Liver (tissue), 3 donors: ENCODE results near the gene DOCK9.

Experiments
- ATF3 ChIP-seq: IDR thresholded peaks from 2 replicates; pipeline ENCODE4 v1.6.1; 2016; ENCODE audit warnings: antibody characterized with exemption
- CTCF ChIP-seq: fragments of 150-350 bp; IDR thresholded peaks from 2 replicates; pipeline ENCODE4 v1.5.1; 2017; ENCODE audit warnings: improper control_type of control experiment, low read depth, low read length; ENCODE audit not compliant: missing input control
- EGR1 ChIP-seq, 2 donors: IDR thresholded peaks; 2 replicates each; pipeline ENCODE4 v1.6.1; 2016 to 2018; ENCODE audit warnings: antibody characterized with exemption in 2 of 2, low read depth in 2 of 2
- FOXA1 ChIP-seq: IDR thresholded peaks from 2 replicates; pipeline ENCODE4 v1.6.1; 2016; ENCODE audit warnings: antibody characterized with exemption
- GABPA ChIP-seq, 2 donors: IDR thresholded peaks in 1 of 2; conservative IDR thresholded peaks in 1 of 2; 2 replicates each; pipeline ENCODE4 v1.6.1; 2016; ENCODE audit warnings: antibody characterized with exemption in 2 of 2, mild to moderate bottlenecking in 1 of 2, moderate library complexity in 1 of 2
- MAX ChIP-seq: IDR thresholded peaks from 2 replicates; pipeline ENCODE4 v1.6.1; 2016; ENCODE audit warnings: antibody characterized with exemption
- RAD21 ChIP-seq, 2 donors: IDR thresholded peaks; 2 replicates each; pipeline ENCODE4 v1.6.1; 2016; ENCODE audit warnings: antibody characterized with exemption in 2 of 2, mild to moderate bottlenecking in 2 of 2
- REST ChIP-seq: IDR thresholded peaks from 2 replicates; pipeline ENCODE4 v1.6.1; 2016; ENCODE audit warnings: antibody characterized with exemption, mild to moderate bottlenecking
- SP1 ChIP-seq: IDR thresholded peaks from 2 replicates; pipeline ENCODE4 v1.6.1; 2018; ENCODE audit warnings: antibody characterized with exemption, mild to moderate bottlenecking
- TAF1 ChIP-seq: conservative IDR thresholded peaks from 2 replicates; pipeline ENCODE4 v1.6.1; 2016; ENCODE audit warnings: antibody characterized with exemption, mild to moderate bottlenecking
- YY1 ChIP-seq: IDR thresholded peaks from 2 replicates; pipeline ENCODE4 v1.6.1; 2016; ENCODE audit warnings: antibody characterized with exemption, mild to moderate bottlenecking
- ZBTB33 ChIP-seq: IDR thresholded peaks from 2 replicates; pipeline ENCODE4 v1.6.1; 2016; ENCODE audit warnings: antibody characterized with exemption
- donor health status: healthy.
- donor health status: healthy.

GRCh38 chr13:98963917-98964316, 13.9 kb downstream of the DOCK9 start:
- TF ChIP-seq TAF1, result no peak
- TF ChIP-seq YY1, result no peak
- TF ChIP-seq ATF3, result no peak
- TF ChIP-seq ZBTB33, result no peak
- TF ChIP-seq GABPA (IDR thresholded peaks at IDR 0.05 in 1 of 2, conservative IDR thresholded peaks at IDR 0.05 in 1 of 2), result no peak
- no peak for TF ChIP-seq FOXA1
- TF ChIP-seq MAX, result no peak
- no peak for TF ChIP-seq CTCF
- no peak for TF ChIP-seq SP1
- no peak for TF ChIP-seq EGR1 (IDR thresholded peaks at IDR 0.05; ENCODE audit: low read depth in 2 of 2)
- no peak for TF ChIP-seq REST
- TF ChIP-seq RAD21 (IDR thresholded peaks at IDR 0.05), result no peak
